Caco-2 (cell line): Measurements from ENCODE around the gene COG8. TPM values are rescaled to one million over a fixed set of nuclear protein-coding genes. Genes with fewer than 3 reads are reported as not detected.

Source experiments
- BruUV-seq: library from RNA; stranded (reverse); fragments of 400-500 nt; replicated peaks from 2 replicates; lab custom pipeline; 2021; lab: Mats Ljungman, UMichigan
- CTCF ChIA-PET: fragments of 300-600 bp; sonication (Branson Sonifier 250); formaldehyde crosslinking; loops from one replicate; lab custom pipeline; 2022; ENCODE audit warnings: antibody characterized with exemption; lab: Charles Lee
- POLR2A ChIA-PET: fragments of 300-600 bp; sonication (Branson Sonifier 250); formaldehyde crosslinking; loops from one replicate; lab custom pipeline; 2022; ENCODE audit warnings: antibody characterized with exemption; lab: Charles Lee
- DNase-seq, 2 experiments: peaks; one replicate each; pipeline versions ENCODE4 v3.0.0 to v3.0.0-alpha.2; 2020 to 2022
- H3K27me3 ChIP-seq: replicated peaks from 2 replicates; pipeline ENCODE4 v1.6.0; 2011; ENCODE audit warnings: low read length; ENCODE audit not compliant: control insufficient read depth, insufficient read depth
- H3K36me3 ChIP-seq: 2 replicates; pipeline ENCODE4 v1.5.1; 2011; ENCODE audit warnings: low read length; ENCODE audit not compliant: control insufficient read depth, insufficient read depth
- H3K4me1 ChIP-seq: fragments of 250-450 bp; sonication (Bioruptor Pico); 2 replicates; pipeline ENCODE4 v1.5.1; 2020; ENCODE audit warnings: mild to moderate bottlenecking
- H3K4me3 ChIP-seq: 2 replicates; pipeline ENCODE4 v1.5.1; 2011; ENCODE audit warnings: low read depth, mild to moderate bottlenecking, control low read depth, low read length
- H3K9me3 ChIP-seq: fragments of 250-450 bp; sonication (Bioruptor Pico); 2 replicates; pipeline ENCODE4 v1.5.1; 2020; ENCODE audit warnings: mild to moderate bottlenecking, moderate library complexity
- H3K27ac Mint-ChIP-seq: one replicate; pipeline ENCODE4 v1.8.0; 2022; ENCODE audit warnings: mixed read lengths; ENCODE audit not compliant: unreplicated experiment
- H3K27me3 Mint-ChIP-seq: one replicate; pipeline ENCODE4 v1.8.0; 2022; ENCODE audit warnings: mixed read lengths; ENCODE audit not compliant: insufficient read depth, unreplicated experiment
- H3K36me3 Mint-ChIP-seq: one replicate; pipeline ENCODE4 v1.8.0; 2022; ENCODE audit warnings: mild to moderate bottlenecking, mixed read lengths; ENCODE audit not compliant: insufficient read depth, unreplicated experiment
- H3K4me1 Mint-ChIP-seq: one replicate; pipeline ENCODE4 v1.8.0; 2022; ENCODE audit warnings: low read depth, mixed read lengths; ENCODE audit not compliant: unreplicated experiment
- H3K4me3 Mint-ChIP-seq: one replicate; pipeline ENCODE4 v1.8.0; 2022; ENCODE audit warnings: mild to moderate bottlenecking, moderate library complexity, mixed read lengths; ENCODE audit not compliant: unreplicated experiment
- H3K9me3 Mint-ChIP-seq: one replicate; pipeline ENCODE4 v1.8.0; 2022; ENCODE audit warnings: mixed read lengths; ENCODE audit not compliant: unreplicated experiment
- intact Hi-C: fragments of 100-400 bp; cut with micrococcal nuclease; formaldehyde crosslinking; loops from one replicate; pipeline ENCODE4 v1.10.0; 2022; ENCODE audit not compliant: unreplicated experiment
- total RNA-seq: library from RNA; stranded (reverse); gene quantifications from 2 replicates; pipeline ENCODE4 v1.2.3, GENCODE V29; 2022
- TF ChIP-seq, protein P1 (sequence below), 2 experiments: fragments of 200-600 bp in 1 of 2; IDR thresholded peaks; 1 replicate in 1 of 2; 2 replicates in 1 of 2; pipeline versions ENCODE4 v1.5.1 to v1.8.0; 2011 to 2022; ENCODE audit warnings: antibody characterized with exemption in 1 of 2, control low read depth in 1 of 2, inconsistent platforms in 1 of 2, low read depth in 1 of 2, low read length in 1 of 2, mild to moderate bottlenecking in 1 of 2, moderate library complexity in 1 of 2; ENCODE audit not compliant: insufficient read depth in 1 of 2, severe bottlenecking in 1 of 2, unreplicated experiment in 1 of 2

The COG8 gene
- total RNA-seq, 1 experiment from 2014 or later = 57.4 TPM

DNA sequence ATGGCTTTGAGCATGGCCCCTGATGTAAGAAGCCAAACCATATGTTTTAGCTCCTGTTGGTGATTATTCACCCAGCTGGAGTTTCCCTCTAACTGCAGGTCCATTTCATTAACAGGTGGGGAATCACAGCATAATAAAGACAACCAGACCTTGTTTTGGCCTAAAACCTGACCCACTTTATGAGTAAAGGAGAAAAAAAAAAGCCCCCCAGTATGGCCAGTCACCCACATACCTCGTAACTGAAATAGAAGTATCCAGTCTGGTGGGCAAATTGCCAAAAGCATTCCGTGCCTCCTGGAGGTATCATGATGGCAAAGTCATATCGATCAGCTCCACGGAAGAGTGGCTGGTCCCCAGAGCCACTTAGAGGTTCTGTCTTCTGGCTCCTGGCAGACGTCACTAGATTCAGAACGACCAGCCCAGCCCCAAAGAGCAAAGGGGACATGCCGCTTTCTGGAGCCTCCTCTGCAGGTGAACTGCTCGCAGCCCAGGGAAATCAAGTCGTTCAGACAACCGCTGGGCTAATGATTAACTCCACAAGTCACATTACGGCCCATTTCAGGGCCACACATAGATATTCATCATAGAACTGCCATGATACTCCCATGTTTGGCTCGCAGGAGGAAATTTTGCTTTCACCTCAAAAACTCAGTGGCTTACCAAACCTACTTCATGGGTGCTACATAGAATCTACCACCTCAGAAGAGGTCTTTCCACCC, 12.1 kb upstream of the COG8 start, which contains the start of gene TMED6:
Gene TMED6 (minus strand): TSS at position 478 of the 719 bp plus-strand sequence. CDS start 33 bp downstream, at position 445.
- Mint-ChIP-seq H3K27me3 (no peaks in the 10 kb centered on the region), H3K9me3 (no peaks in the 10 kb centered on the region), H3K27ac (peak within 1 kb of the TSS; percentile 9), H3K4me1 (peaks cover 13% of the 10 kb centered on the region), H3K4me3 (peak within 1 kb of the TSS; percentile 12), H3K36me3 (peaks cover 18% of the 10 kb centered on the region)
- POLR2A ChIA-PET = interaction anchor here (0.7 kb wide), 1 partner anchor 201 kb away, joined by 5 read pairs; no protein-coding TSS in a partner anchor
- Histone ChIP-seq H3K36me3 (peaks cover 4% of the 10 kb centered on the region), H3K9me3 (no peaks in the 10 kb centered on the region), H3K27me3 (no peaks in the 10 kb centered on the region), H3K4me3 (0 out of 2 replicates have a peak within 1 kb of the TSS, but pooled peaks have one; percentile 11), H3K4me1 (peaks cover 12% of the 10 kb centered on the region)
- intact Hi-C loops = no loop called here
- TF ChIP-seq, protein P1, sequence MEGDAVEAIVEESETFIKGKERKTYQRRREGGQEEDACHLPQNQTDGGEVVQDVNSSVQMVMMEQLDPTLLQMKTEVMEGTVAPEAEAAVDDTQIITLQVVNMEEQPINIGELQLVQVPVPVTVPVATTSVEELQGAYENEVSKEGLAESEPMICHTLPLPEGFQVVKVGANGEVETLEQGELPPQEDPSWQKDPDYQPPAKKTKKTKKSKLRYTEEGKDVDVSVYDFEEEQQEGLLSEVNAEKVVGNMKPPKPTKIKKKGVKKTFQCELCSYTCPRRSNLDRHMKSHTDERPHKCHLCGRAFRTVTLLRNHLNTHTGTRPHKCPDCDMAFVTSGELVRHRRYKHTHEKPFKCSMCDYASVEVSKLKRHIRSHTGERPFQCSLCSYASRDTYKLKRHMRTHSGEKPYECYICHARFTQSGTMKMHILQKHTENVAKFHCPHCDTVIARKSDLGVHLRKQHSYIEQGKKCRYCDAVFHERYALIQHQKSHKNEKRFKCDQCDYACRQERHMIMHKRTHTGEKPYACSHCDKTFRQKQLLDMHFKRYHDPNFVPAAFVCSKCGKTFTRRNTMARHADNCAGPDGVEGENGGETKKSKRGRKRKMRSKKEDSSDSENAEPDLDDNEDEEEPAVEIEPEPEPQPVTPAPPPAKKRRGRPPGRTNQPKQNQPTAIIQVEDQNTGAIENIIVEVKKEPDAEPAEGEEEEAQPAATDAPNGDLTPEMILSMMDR (IDR thresholded peaks at IDR 0.05; ENCODE audit: insufficient read depth in 1 of 2, low read depth in 1 of 2, low read length in 1 of 2, severe bottlenecking in 1 of 2, unreplicated experiment in 1 of 2) = no peak
- BruUV-seq = no TSS peak
- peak; percentile 67 to 76 for DNase-seq
- CTCF ChIA-PET = interaction anchor here (0.9 kb wide), 1 partner anchor 26 kb away, joined by 3 read pairs; no protein-coding TSS in a partner anchor

DNA sequence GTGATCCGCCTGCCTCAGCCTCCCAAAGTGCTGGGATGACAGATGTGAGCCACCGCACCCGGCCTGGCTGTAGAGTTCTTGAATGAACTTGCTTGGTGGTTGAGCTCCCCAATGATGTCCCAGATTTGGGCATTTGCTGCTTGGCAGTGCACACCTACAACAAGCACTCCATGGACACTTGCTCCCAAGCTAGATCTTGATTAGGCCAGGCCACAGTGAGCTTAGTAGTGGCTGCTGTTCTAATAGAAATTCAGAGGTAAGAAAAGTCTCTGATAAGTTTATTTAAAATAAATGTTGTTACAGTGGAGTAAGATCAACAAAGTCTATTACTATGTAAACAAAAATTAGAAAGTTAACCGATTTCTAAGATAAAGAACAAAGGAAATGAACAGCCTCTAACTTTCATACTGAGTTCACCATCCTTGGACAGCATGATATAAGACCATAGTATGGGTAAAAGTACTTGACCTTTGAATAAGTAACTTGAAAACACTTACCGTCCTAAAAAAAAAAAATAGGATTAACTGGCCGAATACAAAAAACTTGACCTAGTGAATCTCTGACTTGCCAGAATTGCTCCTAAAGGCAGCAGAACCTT, 11.3 kb upstream of the COG8 start:
- peak overlapping the region; percentile 12 for H3K4me3 Mint-ChIP-seq
- Histone ChIP-seq H3K36me3 (peaks cover 4% of the 10 kb centered on the region), H3K4me1 (peaks cover 12% of the 10 kb centered on the region), H3K27me3 (no peaks in the 10 kb centered on the region), H3K4me3 (no peak overlapping the region), H3K9me3 (no peaks in the 10 kb centered on the region)
- H3K9me3 Mint-ChIP-seq = no peaks in the 10 kb centered on the region
- H3K27me3 Mint-ChIP-seq = no peaks in the 10 kb centered on the region
- peaks cover 24% of the 10 kb centered on the region for H3K36me3 Mint-ChIP-seq
- TF ChIP-seq, protein P1 (IDR thresholded peaks at IDR 0.05; ENCODE audit: insufficient read depth in 1 of 2, low read depth in 1 of 2, low read length in 1 of 2, severe bottlenecking in 1 of 2, unreplicated experiment in 1 of 2) = no peak
- peaks cover 13% of the 10 kb centered on the region for H3K4me1 Mint-ChIP-seq
- DNase-seq = no peak
- ChIA-PET POLR2A (interaction anchor here (0.7 kb wide), 1 partner anchor 200 kb away, joined by 5 read pairs; no protein-coding TSS in a partner anchor), CTCF (interaction anchor here (0.9 kb wide), 1 partner anchor 26 kb away, joined by 3 read pairs; no protein-coding TSS in a partner anchor)
- peak overlapping the region; percentile 9 for H3K27ac Mint-ChIP-seq
- intact Hi-C loops = no loop called here
- BruUV-seq = TSS peak; percentile 40

DNA sequence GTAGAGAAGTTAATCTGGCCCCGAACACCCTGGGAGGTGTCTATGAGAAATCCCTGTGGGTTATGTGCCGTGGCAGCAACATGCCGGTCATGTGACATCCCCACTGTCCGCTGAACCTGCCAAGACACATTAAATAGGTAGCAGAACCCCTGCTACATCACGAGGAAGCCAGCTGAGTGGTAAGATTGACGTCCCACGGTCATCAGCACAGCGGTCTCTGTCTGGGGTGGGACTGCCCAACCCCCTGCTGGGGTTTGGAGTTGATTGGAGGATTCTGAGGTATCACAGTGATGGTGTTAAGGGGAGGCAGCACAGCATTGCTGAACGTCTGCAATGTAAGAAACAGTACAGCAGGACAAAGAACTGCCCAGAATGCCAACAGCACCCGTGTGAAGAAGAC, 10.2 kb upstream of the COG8 start:
- intact Hi-C loops = no loop called here
- H3K4me1 Mint-ChIP-seq = peaks cover 13% of the 10 kb centered on the region
- Histone ChIP-seq H3K27me3 (no peaks in the 10 kb centered on the region), H3K36me3 (peaks cover 4% of the 10 kb centered on the region), H3K9me3 (no peaks in the 10 kb centered on the region), H3K4me3 (no peak overlapping the region), H3K4me1 (peaks cover 12% of the 10 kb centered on the region)
- no peak overlapping the region for H3K27ac Mint-ChIP-seq
- no peaks in the 10 kb centered on the region for H3K9me3 Mint-ChIP-seq
- DNase-seq = no peak
- no TSS peak for BruUV-seq
- no peaks in the 10 kb centered on the region for H3K27me3 Mint-ChIP-seq
- POLR2A ChIA-PET = no interaction called here
- peaks cover 32% of the 10 kb centered on the region for H3K36me3 Mint-ChIP-seq
- TF ChIP-seq, protein P1 (IDR thresholded peaks at IDR 0.05; ENCODE audit: insufficient read depth in 1 of 2, low read depth in 1 of 2, low read length in 1 of 2, severe bottlenecking in 1 of 2, unreplicated experiment in 1 of 2) = no peak
- no peak overlapping the region for H3K4me3 Mint-ChIP-seq
- CTCF ChIA-PET = no interaction called here
